Mammary epithelial cell (primary cell): ENCODE results near the gene TRNAU1AP.

ENCODE experiments used
- EZH2 ChIP-seq: IDR thresholded peaks from 2 replicates; pipeline ENCODE4 v1.6.1; 2012; ENCODE audit warnings: low read length, inconsistent platforms, borderline replicate concordance
- TF ChIP-seq, protein P1 (sequence below), 2 donors: IDR thresholded peaks in 1 of 2; conservative IDR thresholded peaks in 1 of 2; 2 replicates each; pipeline ENCODE4 v1.5.1; 2011 to 2012; ENCODE audit warnings: inconsistent platforms in 2 of 2, low read length in 2 of 2, mild to moderate bottlenecking in 2 of 2, control low read depth in 1 of 2, low read depth in 1 of 2; ENCODE audit not compliant: insufficient read depth in 1 of 2; ENCODE audit errors: extremely low read depth in 1 of 2

DNA sequence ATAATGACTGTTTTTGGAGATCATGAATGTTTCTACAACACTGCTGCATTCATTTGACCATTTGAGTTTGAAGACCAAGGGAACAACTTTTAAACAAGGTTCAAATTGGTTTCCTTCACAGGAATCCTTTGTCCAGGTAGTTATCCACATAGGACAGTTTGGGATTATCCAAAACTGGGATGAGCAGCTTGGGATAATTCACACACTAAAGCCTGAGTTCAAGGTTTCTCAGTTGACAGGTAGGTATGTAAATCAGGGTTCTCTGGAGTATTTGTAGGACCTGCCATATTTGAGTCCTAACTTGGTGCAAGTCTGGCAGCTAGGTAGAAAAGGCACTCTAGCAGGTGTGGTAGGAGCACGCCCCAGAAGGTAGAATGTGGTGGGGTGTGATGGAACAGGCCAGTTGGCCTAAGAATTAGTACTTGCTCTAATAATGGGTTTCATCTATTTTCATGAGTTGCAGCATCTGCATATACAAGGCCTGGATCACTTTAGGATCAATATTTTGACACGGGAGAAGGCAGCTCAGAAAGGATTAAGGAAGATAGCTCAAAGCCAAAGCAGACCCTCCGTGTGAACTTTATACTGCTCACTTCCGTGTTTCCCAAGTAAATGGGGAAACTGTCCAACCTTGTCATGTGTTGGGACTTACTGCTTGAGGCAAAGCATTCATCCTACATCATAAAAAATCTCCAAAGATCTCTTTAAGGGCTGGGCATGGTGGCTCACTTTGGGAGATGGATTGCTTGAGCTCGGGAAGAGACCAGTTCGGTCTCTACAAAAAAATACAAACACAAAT is 25.1 kb downstream of the TRNAU1AP start:
- TF ChIP-seq, protein P1, sequence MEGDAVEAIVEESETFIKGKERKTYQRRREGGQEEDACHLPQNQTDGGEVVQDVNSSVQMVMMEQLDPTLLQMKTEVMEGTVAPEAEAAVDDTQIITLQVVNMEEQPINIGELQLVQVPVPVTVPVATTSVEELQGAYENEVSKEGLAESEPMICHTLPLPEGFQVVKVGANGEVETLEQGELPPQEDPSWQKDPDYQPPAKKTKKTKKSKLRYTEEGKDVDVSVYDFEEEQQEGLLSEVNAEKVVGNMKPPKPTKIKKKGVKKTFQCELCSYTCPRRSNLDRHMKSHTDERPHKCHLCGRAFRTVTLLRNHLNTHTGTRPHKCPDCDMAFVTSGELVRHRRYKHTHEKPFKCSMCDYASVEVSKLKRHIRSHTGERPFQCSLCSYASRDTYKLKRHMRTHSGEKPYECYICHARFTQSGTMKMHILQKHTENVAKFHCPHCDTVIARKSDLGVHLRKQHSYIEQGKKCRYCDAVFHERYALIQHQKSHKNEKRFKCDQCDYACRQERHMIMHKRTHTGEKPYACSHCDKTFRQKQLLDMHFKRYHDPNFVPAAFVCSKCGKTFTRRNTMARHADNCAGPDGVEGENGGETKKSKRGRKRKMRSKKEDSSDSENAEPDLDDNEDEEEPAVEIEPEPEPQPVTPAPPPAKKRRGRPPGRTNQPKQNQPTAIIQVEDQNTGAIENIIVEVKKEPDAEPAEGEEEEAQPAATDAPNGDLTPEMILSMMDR (conservative IDR thresholded peaks at IDR 0.05 in 1 of 2, IDR thresholded peaks at IDR 0.05 in 1 of 2; ENCODE audit: extremely low read depth in 1 of 2, insufficient read depth in 1 of 2, low read depth in 1 of 2, low read length in 2 of 2), result no peak
- TF ChIP-seq EZH2, result no peak
